Panc1 (cell line): ENCODE data around the gene GAGE13. TPM values are rescaled to one million over a fixed set of nuclear protein-coding genes. Genes with fewer than 3 reads are reported as not detected.
"Not testable (repeated sequence)": the region's sequence is repeated elsewhere in the genome, so short reads cannot be mapped to it uniquely, and the experiment has no call there.

Source experiments
- ATAC-seq: fragments of 200-7000 bp; cut with Tn5 transposase; 2 replicates; pipeline ENCODE4 v1.9.1; 2020; ENCODE audit warnings: mild to moderate bottlenecking, moderate library complexity
- BruUV-seq: library from RNA; stranded (reverse); fragments of 400-500 nt; replicated peaks from 2 replicates; lab custom pipeline; 2021; lab: Mats Ljungman, UMichigan
- CTCF ChIA-PET: fragments of 300-600 bp; sonication (Branson Sonifier 250); formaldehyde crosslinking; loops from one replicate; lab custom pipeline; 2022; ENCODE audit warnings: antibody characterized with exemption; lab: Charles Lee
- POLR2A ChIA-PET: fragments of 300-600 bp; sonication (Branson Sonifier 250); formaldehyde crosslinking; loops from one replicate; lab custom pipeline; 2022; ENCODE audit warnings: antibody characterized with exemption; lab: Charles Lee
- DNase-seq: peaks from one replicate; pipeline ENCODE4 v3.0.0-alpha.2; 2010; ENCODE audit warnings: low read depth, low spot score
- H3K27ac ChIP-seq: 2 replicates; pipeline ENCODE4 v1.5.1; 2011; ENCODE audit warnings: mild to moderate bottlenecking, low read length, inconsistent platforms
- H3K27me3 ChIP-seq: fragments of 200-500 bp; sonication (Bioruptor generic); 2 replicates; pipeline ENCODE4 v1.6.0; 2014; ENCODE audit warnings: low read length, inconsistent platforms; ENCODE audit not compliant: control insufficient read depth, insufficient read depth
- H3K36me3 ChIP-seq: fragments of 200-500 bp; sonication (Bioruptor generic); 2 replicates; pipeline ENCODE4 v1.5.1; 2014; ENCODE audit warnings: inconsistent platforms, mild to moderate bottlenecking, low read length, moderate library complexity; ENCODE audit not compliant: control insufficient read depth, insufficient read depth
- H3K4me1 ChIP-seq: 2 replicates; pipeline ENCODE4 v1.5.1; 2011; ENCODE audit warnings: inconsistent platforms, mild to moderate bottlenecking, low read length, moderate library complexity; ENCODE audit not compliant: control insufficient read depth, insufficient read depth
- H3K4me3 ChIP-seq, 2 experiments: 2 replicates each; pipeline ENCODE4 v1.5.1; 2011 to 2012; ENCODE audit warnings: low read depth in 2 of 2, low read length in 2 of 2, mild to moderate bottlenecking in 2 of 2, inconsistent platforms in 1 of 2, moderate library complexity in 1 of 2
- H3K9me3 ChIP-seq: fragments of 200-500 bp; sonication (Bioruptor generic); 2 replicates; pipeline ENCODE4 v1.5.1; 2014; ENCODE audit warnings: low read depth, mild to moderate bottlenecking, inconsistent platforms, low read length, moderate library complexity; ENCODE audit not compliant: control insufficient read depth, insufficient read depth
- POLR2AphosphoS5 ChIP-seq: IDR thresholded peaks from 2 replicates; pipeline ENCODE4 v1.6.1; 2012; ENCODE audit warnings: mild to moderate bottlenecking, low read depth, low read length, moderate library complexity
- REST ChIP-seq, 2 experiments: IDR thresholded peaks; 2 replicates each; pipeline ENCODE4 v1.6.1; 2011 to 2012; ENCODE audit warnings: low read depth in 2 of 2, control low read depth in 1 of 2, low read length in 1 of 2, mild to moderate bottlenecking in 1 of 2, moderate library complexity in 1 of 2; ENCODE audit not compliant: insufficient read depth in 1 of 2
- SIN3A ChIP-seq: IDR thresholded peaks from 2 replicates; pipeline ENCODE4 v1.6.1; 2012; ENCODE audit warnings: low read depth, mild to moderate bottlenecking, low read length, moderate library complexity, borderline replicate concordance; ENCODE audit not compliant: insufficient read depth
- TCF7L2 ChIP-seq: IDR thresholded peaks from 2 replicates; pipeline ENCODE4 v1.6.1; 2011; ENCODE audit warnings: mild to moderate bottlenecking, low read depth, low read length, inconsistent platforms
- in situ Hi-C: cut with HindIII; loops from 2 replicates; pipeline ENCODE4 v1.10.0; 2016; ENCODE audit warnings: low sequenced_read_pairs, low pct_unique_long_range_greater_than_20kb
- intact Hi-C: fragments of 100-400 bp; cut with micrococcal nuclease; formaldehyde crosslinking; loops from one replicate; pipeline ENCODE4 v1.10.0; 2022; ENCODE audit not compliant: unreplicated experiment
- total RNA-seq: library from RNA; stranded (reverse); gene quantifications from one replicate; pipeline ENCODE4 v1.2.1, GENCODE V29; 2021; ENCODE audit not compliant: unreplicated experiment
- TF ChIP-seq, protein P1 (sequence below): fragments of 450-650 bp; IDR thresholded peaks from 2 replicates; pipeline ENCODE4 v1.5.1; 2017; ENCODE audit warnings: mild to moderate bottlenecking

Gene GAGE13
- total RNA-seq, 1 experiment from 2014 or later, result not detected

DNA sequence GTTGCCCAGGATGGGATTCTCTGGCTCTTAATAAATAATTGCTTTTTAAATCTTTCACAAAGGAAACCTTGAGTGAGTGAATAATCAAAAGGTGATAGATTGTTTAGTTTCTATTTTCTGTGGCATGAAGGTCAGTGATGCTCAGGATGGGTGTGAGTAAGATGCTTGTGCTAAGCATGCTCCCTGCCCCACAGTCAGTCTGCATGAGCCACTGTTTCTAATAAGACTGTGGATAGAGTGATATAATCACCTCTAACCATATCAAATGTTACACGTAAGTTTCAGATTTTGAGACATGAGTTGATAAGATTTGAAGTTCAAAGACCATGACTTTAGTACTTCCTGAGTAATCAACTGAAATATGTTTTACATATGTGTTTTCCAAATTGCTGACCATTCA lies 30.7 kb upstream of the GAGE13 start:
- H3K27me3 ChIP-seq, result no peaks in the 10 kb centered on the region
- POLR2A ChIA-PET, result no interaction called here
- intact Hi-C loops, result no loop called here
- no peaks in the 10 kb centered on the region for H3K4me1 ChIP-seq
- no peak for ATAC-seq
- BruUV-seq, result no TSS peak
- in situ Hi-C loops, result no loop called here
- H3K36me3 ChIP-seq, result no peaks in the 10 kb centered on the region
- CTCF ChIA-PET, result interaction anchor here (0.6 kb wide), 1 partner anchor 454 kb away, joined by 9 read pairs; no protein-coding TSS in a partner anchor
- TF ChIP-seq, protein P1, sequence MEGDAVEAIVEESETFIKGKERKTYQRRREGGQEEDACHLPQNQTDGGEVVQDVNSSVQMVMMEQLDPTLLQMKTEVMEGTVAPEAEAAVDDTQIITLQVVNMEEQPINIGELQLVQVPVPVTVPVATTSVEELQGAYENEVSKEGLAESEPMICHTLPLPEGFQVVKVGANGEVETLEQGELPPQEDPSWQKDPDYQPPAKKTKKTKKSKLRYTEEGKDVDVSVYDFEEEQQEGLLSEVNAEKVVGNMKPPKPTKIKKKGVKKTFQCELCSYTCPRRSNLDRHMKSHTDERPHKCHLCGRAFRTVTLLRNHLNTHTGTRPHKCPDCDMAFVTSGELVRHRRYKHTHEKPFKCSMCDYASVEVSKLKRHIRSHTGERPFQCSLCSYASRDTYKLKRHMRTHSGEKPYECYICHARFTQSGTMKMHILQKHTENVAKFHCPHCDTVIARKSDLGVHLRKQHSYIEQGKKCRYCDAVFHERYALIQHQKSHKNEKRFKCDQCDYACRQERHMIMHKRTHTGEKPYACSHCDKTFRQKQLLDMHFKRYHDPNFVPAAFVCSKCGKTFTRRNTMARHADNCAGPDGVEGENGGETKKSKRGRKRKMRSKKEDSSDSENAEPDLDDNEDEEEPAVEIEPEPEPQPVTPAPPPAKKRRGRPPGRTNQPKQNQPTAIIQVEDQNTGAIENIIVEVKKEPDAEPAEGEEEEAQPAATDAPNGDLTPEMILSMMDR, result no peak
- TF ChIP-seq TCF7L2 (no peak), POLR2AphosphoS5 (no peak), REST (IDR thresholded peaks at IDR 0.05; ENCODE audit: insufficient read depth in 1 of 2, low read depth in 2 of 2, low read length in 1 of 2) (no peak), SIN3A (no peak)
- H3K9me3 ChIP-seq, result no peaks in the 10 kb centered on the region
- H3K27ac ChIP-seq, result no peak overlapping the region
- no peak overlapping the region for H3K4me3 ChIP-seq
- no peak for DNase-seq

- intact Hi-C loops (no loop called here), in situ Hi-C loops (no loop called here)
- TF ChIP-seq, protein P1, result no peak
- TF ChIP-seq TCF7L2 (no peak), REST (IDR thresholded peaks at IDR 0.05; ENCODE audit: insufficient read depth in 1 of 2, low read depth in 2 of 2, low read length in 1 of 2) (no peak), POLR2AphosphoS5 (no peak), SIN3A (no peak)
- no peaks in the 10 kb centered on the region for H3K36me3 ChIP-seq
- H3K27ac ChIP-seq, result no peak within 1 kb of the TSS
- H3K4me3 ChIP-seq, result no peak within 1 kb of the TSS
- H3K9me3 ChIP-seq, result no peaks in the 10 kb centered on the region
- DNase-seq (no peak), ATAC-seq (no peak)
- POLR2A ChIA-PET, result no interaction called here
- no peaks in the 10 kb centered on the region for H3K27me3 ChIP-seq
- no peaks in the 10 kb centered on the region for H3K4me1 ChIP-seq
- CTCF ChIA-PET, result no interaction called here
- BruUV-seq, result no TSS peak
These were observed 28.0 kb upstream of the GAGE13 start, which contains the start of gene GAGE10 for GRCh38 chrX:49303346-49303745. Gene GAGE10, plus strand, starts transcription at chrX:49303646. Its CDS starts 1,214 bp downstream, at chrX:49304860.

DNA sequence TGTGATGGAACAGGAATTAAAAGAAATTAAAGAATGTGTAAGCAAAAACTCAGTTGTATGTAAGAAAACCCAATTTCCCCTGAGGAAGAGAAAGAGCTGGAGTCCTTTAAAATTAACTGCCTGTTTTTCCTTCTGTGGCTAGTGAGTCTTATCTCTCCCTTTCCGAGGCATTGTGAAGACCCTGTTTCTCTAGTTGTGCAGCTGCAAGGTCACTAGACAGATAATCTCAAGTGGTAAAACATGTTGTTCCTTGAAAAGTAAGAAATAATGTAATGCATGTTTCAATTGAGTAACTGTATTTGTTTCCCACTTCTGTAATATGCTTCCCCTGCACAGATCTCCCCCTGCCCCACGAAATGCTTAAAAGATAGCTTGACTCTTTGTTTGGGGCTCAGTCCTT lies 23.6 kb upstream of the GAGE13 start:
- H3K4me3 ChIP-seq, in situ Hi-C loops, H3K36me3 ChIP-seq, intact Hi-C loops, H3K9me3 ChIP-seq, DNase-seq, H3K27me3 ChIP-seq, H3K27ac ChIP-seq, CTCF ChIA-PET, POLR2A ChIA-PET, H3K4me1 ChIP-seq, BruUV-seq, ATAC-seq: not testable (repeated sequence)
